ENCODE results near the gene ZDHHC20. TPM values are rescaled to one million over a fixed set of nuclear protein-coding genes. Genes with fewer than 3 reads are reported as not detected.

ZDHHC20 gene
- total and polyA plus RNA-seq, 2 experiments from 2014 or later = 25.2 to 132 TPM

- no peak overlapping the region for H3K4me2 ChIP-seq
- H4K20me1 ChIP-seq (ENCODE audit: insufficient read depth, poor library complexity, severe bottlenecking) = peaks cover 3% of the 10 kb centered on the region
- DNase-seq (ENCODE audit: low spot score) = no peak
- no peak overlapping the region for H3K4me3 ChIP-seq
- no peaks in the 10 kb centered on the region for H3K9me3 ChIP-seq (ENCODE audit: low read depth)
- no peaks in the 10 kb centered on the region for H3K79me2 ChIP-seq
- WGBS (ENCODE audit: low lambda C conversion rate, missing lambda C conversion rate) = 88% methylated on average over 3 of the region's 3 CpGs
- no peaks in the 10 kb centered on the region for H3K9me2 ChIP-seq (replicated peaks; ENCODE audit: insufficient read depth)
- H3K27me3 ChIP-seq = no peaks in the 10 kb centered on the region
- H3K36me3 ChIP-seq (replicated peaks; ENCODE audit: insufficient read depth, low read depth) = no peaks in the 10 kb centered on the region
- no peaks in the 10 kb centered on the region for H3K4me1 ChIP-seq (ENCODE audit: insufficient read depth)
- H3K27ac ChIP-seq = no peak overlapping the region
- no peak overlapping the region for H2AFZ ChIP-seq
- TF ChIP-seq EZH2 (IDR thresholded peaks at IDR 0.05; ENCODE audit: borderline replicate concordance) (no peak), EZH2phosphoT487 (IDR thresholded peaks at IDR 0.05; ENCODE audit: low read depth, severe bottlenecking, unreplicated experiment) (no peak)
- TF ChIP-seq, protein P1, sequence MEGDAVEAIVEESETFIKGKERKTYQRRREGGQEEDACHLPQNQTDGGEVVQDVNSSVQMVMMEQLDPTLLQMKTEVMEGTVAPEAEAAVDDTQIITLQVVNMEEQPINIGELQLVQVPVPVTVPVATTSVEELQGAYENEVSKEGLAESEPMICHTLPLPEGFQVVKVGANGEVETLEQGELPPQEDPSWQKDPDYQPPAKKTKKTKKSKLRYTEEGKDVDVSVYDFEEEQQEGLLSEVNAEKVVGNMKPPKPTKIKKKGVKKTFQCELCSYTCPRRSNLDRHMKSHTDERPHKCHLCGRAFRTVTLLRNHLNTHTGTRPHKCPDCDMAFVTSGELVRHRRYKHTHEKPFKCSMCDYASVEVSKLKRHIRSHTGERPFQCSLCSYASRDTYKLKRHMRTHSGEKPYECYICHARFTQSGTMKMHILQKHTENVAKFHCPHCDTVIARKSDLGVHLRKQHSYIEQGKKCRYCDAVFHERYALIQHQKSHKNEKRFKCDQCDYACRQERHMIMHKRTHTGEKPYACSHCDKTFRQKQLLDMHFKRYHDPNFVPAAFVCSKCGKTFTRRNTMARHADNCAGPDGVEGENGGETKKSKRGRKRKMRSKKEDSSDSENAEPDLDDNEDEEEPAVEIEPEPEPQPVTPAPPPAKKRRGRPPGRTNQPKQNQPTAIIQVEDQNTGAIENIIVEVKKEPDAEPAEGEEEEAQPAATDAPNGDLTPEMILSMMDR (IDR thresholded peaks at IDR 0.05; ENCODE audit: poor library complexity) = no peak
Measured at GRCh38 chr13:21402586-21403307, 56.4 kb downstream of the ZDHHC20 start.

DNA sequence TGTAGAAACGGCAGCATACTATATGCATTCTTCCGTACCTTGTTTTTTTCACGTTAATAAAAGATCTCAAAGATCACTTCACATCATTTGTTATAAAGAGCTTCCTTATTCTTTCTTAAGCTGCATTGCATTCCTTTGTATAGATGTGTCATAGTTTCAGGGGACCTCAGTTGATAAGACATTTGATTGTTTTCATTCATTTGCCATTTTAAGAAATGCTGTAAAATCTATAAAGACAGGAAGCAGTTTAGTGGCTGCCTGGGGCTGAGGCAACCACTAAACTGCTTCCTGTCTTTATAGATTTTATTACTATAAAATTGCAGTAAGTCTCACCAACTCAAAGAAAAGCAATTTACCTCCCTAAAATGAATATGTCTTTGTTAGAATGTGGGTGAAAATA lies 59.4 kb downstream of the ZDHHC20 start:
- Histone ChIP-seq H3K4me1 (ENCODE audit: insufficient read depth) (no peaks in the 10 kb centered on the region), H3K27me3 (no peaks in the 10 kb centered on the region), H3K4me3 (no peak overlapping the region), H3K9me2 (replicated peaks; ENCODE audit: insufficient read depth) (no peaks in the 10 kb centered on the region), H3K4me2 (no peak overlapping the region), H3K9me3 (ENCODE audit: low read depth) (no peaks in the 10 kb centered on the region), H3K36me3 (replicated peaks; ENCODE audit: insufficient read depth, low read depth) (no peaks in the 10 kb centered on the region), H4K20me1 (ENCODE audit: insufficient read depth, poor library complexity, severe bottlenecking) (peaks cover 3% of the 10 kb centered on the region), H3K27ac (no peak overlapping the region), H2AFZ (no peak overlapping the region), H3K79me2 (no peaks in the 10 kb centered on the region)
- no peak for TF ChIP-seq EZH2phosphoT487 (IDR thresholded peaks at IDR 0.05; ENCODE audit: low read depth, severe bottlenecking, unreplicated experiment)
- TF ChIP-seq, protein P1 (IDR thresholded peaks at IDR 0.05; ENCODE audit: poor library complexity) = no peak
- WGBS (ENCODE audit: low lambda C conversion rate, missing lambda C conversion rate) = 73% methylated on average over 3 of the region's 3 CpGs
- DNase-seq (ENCODE audit: low spot score) = no peak

GRCh38 chr13:21395953-21396352 lies 63.1 kb downstream of the ZDHHC20 start:
- DNase-seq (ENCODE audit: low spot score) = no peak
- WGBS (ENCODE audit: low lambda C conversion rate, missing lambda C conversion rate) = 86% methylated on average over 3 of the region's 3 CpGs
- H3K36me3 ChIP-seq (replicated peaks; ENCODE audit: insufficient read depth, low read depth) = no peaks in the 10 kb centered on the region

More at GRCh38 chr13:21395953-21396352, 63.1 kb downstream of the ZDHHC20 start:
- H3K9me2 ChIP-seq (replicated peaks; ENCODE audit: insufficient read depth) = no peaks in the 10 kb centered on the region
- H3K9me3 ChIP-seq (ENCODE audit: low read depth) = no peaks in the 10 kb centered on the region
- TF ChIP-seq, protein P1 (IDR thresholded peaks at IDR 0.05; ENCODE audit: poor library complexity) = no peak
- TF ChIP-seq EZH2 (IDR thresholded peaks at IDR 0.05; ENCODE audit: borderline replicate concordance) = no peak
- TF ChIP-seq EZH2phosphoT487 (IDR thresholded peaks at IDR 0.05; ENCODE audit: low read depth, severe bottlenecking, unreplicated experiment) = no peak
- no peaks in the 10 kb centered on the region for H3K79me2 ChIP-seq
- H4K20me1 ChIP-seq (ENCODE audit: insufficient read depth, poor library complexity, severe bottlenecking) = no peaks in the 10 kb centered on the region
- H3K27me3 ChIP-seq = no peaks in the 10 kb centered on the region
- H3K4me2 ChIP-seq = no peak overlapping the region
- H3K4me1 ChIP-seq (ENCODE audit: insufficient read depth) = no peaks in the 10 kb centered on the region
- no peak overlapping the region for H3K4me3 ChIP-seq
- H2AFZ ChIP-seq = no peak overlapping the region
- no peak overlapping the region for H3K27ac ChIP-seq
